GM21367 (cell line): ENCODE measurements around the gene CFAP210.
"Not testable (repeated sequence)": the region's sequence is repeated elsewhere in the genome, so short reads cannot be mapped to it uniquely, and the experiment has no call there.

Source experiments
- ATAC-seq: cut with Tn5 transposase; IDR thresholded peaks from one replicate; pipeline ENCODE4 v1.9.1; 2021; ENCODE audit not compliant: unreplicated experiment

The CFAP210 gene

DNA sequence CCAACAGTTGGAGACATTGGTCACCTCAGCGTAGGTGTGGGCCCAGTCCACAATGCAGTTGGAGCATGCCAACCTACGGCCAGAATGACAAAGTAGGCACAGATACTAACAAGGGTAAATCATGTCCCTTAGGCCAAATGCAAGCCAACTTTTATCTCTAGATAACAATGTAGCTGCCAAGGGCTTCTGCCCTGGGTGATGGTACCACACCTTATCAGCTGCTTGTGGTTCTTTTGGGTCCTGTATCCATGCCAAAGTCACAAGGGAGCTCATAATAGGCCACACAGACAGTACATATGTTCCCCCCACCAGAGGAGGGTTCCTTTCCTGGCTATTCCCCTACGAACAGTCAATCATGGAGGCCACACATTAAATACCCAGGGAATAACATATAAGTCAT lies 19.1 kb upstream of the CFAP210 start:
- no peak for ATAC-seq

DNA sequence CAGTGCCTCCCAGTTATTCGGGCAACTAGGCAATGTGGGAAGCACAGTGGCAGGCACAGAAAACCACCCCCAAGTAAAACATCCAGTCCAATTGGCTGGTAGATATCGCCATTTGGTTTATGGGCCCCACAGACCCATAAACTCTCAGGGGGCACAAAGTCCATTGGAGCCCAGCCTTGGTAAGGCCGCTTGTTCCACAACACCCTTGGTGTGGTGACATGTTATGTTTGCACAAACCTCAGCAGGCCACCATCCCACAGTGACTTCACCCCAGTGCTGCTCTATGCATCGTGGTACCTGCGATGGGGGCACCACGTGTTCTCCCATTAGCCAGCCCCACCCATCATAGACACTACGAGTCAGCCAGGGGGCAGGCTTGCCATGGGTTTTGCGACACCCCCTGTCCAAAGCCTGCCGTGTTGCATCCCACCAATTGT lies 18.6 kb upstream of the CFAP210 start:
- ATAC-seq, result no peak

DNA sequence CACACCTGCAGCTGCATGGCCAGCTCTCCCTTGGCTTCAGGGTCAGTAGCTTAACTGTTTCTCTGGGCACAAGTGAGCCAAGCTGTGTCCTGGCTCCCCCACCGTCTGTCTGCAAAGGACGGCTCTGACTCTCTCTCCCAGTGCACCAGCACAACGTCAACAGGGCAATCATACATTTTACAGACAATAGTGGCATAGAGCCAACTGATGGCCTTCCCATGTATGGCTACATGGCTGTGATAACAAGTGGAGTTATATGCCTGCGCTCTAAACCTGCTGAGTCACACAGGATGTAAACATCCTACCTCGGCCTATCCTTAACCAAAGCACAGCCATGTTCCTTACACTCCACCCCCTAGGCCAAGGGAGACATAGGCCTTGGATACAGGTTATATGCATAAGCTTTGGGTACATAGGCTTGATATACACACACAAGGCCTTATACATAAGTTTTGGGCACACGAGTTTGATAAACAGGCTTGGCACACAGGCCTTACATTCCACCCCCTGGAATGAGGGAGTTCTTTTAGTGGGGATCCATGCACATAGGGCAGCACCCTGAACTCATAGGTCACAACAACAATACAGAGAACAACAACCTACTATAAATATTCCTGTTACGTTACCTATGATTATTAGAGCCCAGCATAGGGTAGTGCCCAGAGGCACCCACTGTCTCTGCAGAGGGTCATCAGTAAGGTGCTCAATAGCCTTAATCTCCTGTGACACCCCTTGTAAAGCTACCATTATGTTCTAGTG lies 17.7 kb upstream of the CFAP210 start:
- ATAC-seq, result no peak

DNA sequence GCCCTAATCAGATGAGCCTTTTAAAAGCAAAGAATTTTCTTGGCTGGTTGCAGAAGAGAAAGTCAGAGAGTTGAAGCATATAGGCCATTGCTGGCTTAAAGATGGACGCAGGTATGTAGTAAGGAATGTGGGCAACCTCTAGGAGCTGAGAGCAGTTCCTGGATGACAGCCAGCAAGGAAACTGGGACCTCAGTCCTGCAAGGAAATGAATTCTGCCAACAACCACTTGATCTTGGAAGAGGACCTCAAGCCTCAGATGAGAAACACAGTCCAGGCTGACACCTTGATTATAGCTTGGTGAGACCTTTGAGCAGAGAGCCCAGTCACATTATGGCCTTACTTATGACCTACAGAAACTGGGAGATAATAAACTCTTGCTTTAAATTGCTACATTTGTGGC lies 15.8 kb upstream of the CFAP210 start:
- no peak for ATAC-seq

DNA sequence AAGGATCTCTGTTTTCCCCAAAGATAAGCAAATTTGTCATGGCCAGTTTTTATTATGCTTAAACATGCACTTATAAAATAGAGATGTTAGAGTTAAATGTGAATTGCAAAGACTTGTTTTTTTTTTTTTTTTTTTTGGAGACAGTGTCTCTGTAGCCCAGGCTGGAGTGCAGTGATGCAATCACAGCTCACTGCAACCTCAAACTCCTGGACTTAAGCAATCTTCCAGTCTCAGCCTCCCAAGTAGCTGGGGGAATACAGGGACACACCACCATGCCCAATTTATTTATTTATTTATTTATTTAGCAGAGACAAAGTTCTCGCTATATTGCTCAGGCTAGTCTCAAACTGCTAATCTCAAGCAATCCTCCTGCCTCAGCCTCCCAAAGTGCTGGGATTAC lies 15.1 kb upstream of the CFAP210 start:
- ATAC-seq, result no peak

DNA sequence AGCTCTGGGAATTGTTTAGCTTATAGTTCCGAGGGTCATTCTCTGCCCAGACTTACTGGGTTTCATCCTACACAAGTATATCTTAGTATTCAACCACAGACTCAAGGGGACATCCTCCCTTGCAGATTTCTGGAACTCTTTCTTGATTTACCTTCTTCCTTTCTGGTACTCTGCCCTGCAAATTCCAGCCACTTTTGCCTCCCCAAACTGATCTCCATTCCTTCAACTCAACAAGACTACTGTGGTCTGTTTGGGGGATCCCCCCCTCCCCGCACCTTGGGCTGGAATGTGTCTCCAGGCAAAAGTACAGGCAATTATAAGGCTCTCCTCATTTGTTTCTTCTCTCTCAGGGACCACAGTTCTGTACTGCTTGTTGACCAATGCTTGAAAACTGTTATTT lies 13.4 kb upstream of the CFAP210 start:
- no peak for ATAC-seq

DNA sequence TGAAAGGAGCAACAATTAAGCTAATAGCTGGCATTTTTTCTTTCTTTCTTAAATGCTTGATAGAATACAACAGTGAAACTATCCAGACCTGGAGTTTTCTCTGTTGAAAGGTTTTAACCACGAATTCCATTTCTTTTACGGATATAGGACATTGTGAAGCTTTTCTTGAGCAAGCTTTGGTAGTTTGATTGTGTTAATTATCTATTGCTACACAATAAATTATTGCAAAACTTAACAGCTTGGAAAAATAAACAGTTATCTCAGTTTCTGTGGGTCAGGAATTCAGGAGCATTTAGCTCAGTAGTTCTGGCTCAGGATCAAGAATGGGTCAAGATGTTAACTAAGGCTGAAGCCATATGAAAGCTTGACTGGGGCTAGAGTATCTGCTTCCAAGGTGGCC lies 11.7 kb upstream of the CFAP210 start:
- ATAC-seq, result no peak

DNA sequence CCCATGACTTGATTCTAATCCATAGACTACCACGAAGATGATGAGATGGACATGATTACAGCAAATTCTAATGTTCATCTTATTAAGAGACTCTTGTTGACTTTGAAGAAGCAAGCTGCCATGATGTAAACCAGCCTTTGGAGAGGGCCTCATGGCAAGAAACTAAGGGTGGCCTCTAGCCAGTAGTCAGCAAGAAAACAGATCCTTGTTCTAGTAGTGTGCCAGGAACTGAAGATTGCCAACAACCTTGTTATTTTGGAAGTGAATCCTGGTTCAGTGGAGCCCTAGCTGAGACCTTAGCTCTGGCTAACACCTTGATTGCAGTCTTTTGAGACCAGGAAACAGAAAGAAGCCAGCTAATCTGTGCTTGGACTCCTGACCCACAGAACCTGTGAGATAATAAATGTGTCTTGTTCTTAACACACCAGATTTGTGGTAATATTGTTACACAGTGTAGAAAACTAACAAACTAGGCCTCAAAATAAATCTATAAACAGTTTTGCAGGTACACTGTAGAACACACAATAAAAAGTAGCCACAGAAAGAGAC lies 10.0 kb upstream of the CFAP210 start:
- no peak for ATAC-seq

DNA sequence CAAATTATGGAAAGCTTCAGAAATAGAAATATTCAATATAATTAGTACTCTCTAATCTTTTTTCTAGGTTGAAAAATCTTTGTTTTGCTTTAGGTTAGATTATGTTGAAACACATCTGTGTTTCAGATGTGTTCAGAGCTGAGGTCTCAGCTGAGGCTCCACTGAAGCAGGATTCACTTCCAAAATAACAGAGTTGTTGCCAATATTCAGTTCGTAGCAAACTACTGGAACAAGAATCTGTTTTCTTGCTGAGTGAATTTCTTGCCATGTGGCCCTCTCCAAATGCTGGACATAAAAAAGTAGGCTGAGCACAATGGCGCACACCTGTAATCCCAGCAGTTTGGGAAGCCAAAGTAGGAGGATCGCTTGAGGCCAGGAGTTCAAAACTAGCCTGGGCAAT lies 8.8 kb upstream of the CFAP210 start:
- ATAC-seq, result no peak

DNA sequence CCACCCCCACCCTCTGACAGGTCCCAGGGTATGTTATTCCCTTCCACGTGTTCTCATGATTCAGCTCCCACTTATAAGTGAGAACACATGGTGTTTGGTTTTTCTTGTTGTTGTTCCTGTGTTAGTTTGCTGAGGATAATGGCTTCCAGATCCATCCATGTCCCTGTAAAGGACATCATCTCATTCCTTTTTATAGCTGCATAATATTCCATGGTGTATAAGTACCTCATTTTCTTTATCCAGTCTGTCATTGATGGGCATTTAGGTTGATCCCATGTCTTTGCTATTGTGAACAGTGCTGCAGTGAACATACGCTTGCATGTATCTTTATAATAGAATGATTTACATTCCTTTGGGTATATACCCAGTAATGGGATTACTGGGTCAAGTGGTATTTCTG lies 5.0 kb upstream of the CFAP210 start:
- ATAC-seq, result not testable (repeated sequence)

DNA sequence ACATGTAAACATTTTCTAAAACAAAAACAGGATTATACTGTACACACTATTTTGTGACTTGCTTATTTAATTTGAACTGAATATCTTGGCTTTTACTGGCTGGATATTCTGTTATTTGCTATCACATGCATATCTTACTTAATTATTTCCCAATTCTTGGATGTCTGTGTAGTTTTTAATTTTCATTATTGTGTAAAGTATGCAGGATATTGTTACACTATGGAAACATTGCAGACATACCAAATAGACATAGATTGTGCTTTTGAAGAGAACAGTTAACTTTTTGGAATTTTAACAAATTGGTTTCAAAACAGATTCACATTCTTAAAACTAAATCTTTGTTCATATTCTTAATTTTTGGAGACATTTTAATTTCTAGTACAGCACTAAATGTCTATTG lies 2.2 kb upstream of the CFAP210 start:
- no peak for ATAC-seq

DNA sequence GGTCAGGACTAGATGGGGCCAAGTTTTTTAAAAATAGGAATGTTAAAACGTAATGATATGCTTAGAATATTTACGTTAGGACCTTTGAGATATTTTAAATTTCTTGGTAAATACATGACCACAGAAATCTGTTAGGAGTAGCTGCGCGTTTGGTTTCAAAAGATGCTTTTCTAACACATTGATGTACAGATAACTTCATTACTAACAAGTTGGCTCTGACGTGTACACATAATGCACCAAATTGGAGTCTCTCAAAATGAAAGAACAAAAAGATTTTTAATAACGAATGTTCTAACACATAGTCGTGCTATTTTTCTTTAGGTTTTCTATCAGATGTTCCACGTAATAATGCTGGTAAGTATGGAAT lies 672 bp upstream of the CFAP210 start:
- no peak for ATAC-seq

DNA sequence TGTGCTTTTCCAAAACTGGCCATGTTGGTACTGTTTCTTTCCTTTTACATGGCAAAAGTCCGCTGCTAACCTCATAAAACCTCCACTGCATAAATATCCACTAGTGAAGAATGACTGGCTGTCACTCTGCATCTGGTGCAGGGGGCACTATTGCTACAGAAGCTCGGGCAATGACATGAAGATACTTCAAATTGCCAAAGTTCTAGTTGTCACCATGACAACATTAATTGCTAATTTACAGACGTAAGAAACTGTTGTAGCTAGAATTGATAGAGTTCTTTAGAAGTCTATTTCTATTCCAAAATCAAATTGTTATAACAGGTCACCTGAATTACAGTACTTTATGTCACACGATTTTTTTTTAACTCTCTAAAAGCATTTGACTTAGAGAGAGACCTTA lies 845 bp downstream of the CFAP210 start:
- ATAC-seq, result no peak

DNA sequence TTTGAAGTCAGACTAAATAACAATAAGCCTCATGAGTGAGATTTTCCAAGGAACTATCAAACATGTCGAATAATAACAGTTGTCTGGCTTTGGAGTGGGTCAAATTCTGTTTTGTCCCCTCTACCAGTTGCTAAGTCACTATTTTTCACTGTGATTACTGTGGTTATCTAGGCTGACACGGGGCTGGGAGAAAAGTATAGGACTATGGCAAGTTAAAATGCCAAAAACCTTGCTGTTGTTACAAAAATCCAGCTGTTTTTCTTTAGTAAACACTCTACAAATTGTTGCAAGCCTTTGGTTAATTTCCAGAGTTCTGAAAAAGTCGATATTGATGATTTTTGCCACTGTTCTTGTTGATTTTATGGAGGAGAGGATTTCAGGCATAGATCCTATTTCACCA lies 1.5 kb downstream of the CFAP210 start:
- ATAC-seq, result no peak

DNA sequence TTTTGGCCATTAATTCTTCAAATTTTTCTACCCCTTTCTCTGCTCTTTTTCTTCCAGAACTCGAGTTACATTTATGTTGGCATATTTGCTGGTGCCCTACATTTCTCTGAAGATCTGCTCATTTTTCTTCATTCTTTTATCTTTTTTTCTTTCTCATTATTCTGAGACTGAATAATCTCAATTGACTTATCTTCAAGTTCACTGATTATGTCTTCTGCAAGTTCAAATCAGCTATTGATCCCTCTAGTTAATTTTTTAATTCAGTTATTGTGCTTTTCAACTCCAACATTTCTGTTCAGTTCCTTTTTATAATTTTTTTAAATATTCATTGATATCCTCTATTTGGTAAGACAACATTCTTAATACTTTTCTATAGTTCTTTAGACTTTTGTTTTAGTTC lies 3.2 kb downstream of the CFAP210 start:
- ATAC-seq, result no peak

DNA sequence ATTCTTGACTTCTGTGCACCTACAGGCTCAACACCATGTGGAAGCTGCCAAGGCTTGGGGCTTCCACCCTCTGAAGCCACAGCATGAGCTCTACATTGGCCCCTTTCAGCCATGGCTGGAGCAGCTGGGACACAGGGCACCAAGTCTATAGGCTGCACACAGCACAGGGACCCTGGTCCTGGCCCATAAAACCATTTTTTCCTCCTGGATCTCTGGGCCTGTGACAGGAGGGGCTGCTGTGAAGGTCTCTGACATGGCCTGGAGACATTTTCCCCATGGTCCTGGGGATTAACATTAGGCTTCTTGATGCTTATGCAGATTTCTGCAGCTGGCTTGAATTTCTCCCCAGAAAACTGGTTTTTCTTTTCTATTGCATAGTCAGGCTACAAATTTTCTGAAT lies 6.3 kb downstream of the CFAP210 start:
- ATAC-seq, result not testable (repeated sequence)

DNA sequence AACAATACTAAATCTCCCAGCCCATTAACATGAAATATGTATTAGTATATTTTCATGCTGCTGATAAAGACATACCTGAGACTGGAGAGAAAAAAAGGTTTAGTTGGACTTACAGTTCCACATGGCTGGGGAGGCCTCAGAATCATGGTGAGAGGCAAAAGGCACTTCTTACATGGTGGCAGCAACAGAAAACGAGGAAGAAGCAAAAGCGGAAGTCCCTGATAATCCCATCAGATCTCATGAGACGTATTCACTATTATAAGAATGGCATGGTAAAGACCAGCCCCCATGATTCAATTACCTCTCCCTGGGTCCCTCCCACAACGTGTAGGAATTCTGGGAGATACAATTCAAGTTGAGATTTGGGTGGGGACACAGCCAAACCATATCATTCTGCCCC lies 7.4 kb downstream of the CFAP210 start:
- not testable (repeated sequence) for ATAC-seq

DNA sequence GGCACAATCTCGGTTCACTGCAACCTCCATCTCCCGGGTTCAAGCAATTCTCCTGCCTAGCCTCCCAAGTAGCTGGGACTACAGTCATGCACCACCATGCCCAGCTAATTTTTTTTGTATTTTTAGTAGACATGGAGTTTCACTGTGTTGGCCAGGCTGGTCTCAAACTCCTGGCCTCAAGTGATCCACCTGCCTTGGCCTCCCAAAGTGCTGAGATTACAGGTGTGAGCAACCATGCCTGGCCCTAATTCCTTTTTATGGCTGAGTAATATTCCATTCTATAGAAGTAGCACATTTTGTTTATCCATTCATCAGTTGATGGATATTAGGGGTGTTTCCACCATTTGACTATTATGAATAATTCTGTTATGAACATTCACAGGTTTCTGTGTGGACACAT lies 9.5 kb downstream of the CFAP210 start:
- ATAC-seq, result not testable (repeated sequence)

DNA sequence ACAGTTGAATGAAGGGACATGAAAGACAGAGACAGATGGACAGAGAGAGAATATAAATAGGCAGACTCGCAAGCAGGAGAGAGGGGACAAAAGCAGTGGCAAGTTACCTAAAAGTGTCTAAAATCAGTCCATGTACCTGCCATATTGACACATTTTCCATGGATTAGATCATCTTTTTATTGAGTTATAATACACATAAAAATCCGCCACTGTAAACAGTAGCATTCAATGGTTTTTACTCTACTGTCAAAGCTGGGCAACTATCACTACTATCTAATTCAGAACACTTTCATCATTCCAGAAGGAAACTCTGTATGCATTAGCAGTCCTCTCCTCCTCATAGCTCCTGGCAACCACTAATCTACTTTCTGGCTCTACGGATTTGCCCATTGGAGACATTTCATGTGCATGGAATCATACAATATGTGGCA lies 10.1 kb downstream of the CFAP210 start:
- no peak for ATAC-seq

DNA sequence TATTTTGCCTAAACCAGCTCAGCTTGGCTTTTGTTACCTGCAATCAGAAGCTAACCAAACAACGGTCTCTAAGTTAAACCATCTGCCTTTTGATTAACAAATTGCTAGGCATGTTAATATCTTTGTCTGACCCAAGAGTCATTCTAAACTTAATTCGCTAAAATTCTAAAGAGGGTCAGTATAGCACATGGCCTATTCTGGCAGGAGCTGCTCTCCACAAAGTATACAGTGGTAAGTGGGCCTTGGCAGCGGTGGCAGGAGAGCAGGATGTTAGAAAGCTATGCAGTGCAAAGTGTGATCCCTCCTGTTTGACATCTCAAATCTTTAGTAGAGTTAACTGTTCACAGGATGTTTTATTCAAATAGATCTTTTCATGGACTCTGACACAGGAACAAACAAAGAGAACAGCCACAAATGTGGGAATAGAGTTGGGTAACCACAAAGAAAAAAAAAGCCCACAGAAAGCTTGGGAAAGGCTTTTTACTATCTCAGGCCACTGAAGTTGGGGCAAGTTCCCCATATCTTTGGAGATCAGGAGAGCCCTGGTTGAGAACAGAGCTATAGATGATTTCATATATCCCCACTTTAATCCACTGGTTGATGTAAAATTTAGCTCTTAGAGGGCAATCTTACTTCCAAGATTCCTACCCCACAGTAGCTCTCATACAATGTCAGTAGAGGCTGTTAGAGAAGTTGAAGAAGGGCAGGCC lies 10.6 kb downstream of the CFAP210 start:
- no peak for ATAC-seq

DNA sequence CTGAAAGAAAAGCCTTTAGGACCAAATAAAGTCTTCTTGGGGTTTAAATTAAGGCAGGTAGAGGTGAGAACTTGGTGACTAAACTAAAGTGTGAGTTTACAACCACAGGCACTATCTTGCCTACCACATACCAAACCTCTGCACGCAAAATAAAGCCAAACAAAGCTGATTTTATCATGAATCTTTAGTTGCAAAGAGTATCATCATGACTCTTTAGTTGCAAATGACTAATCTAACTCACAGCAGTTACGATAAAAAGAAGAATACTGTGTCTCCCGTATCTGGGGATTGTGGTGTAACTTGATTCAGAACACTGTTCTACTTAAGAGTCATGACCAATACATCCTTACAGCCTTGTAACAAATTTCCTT lies 11.2 kb downstream of the CFAP210 start:
- ATAC-seq, result no peak

DNA sequence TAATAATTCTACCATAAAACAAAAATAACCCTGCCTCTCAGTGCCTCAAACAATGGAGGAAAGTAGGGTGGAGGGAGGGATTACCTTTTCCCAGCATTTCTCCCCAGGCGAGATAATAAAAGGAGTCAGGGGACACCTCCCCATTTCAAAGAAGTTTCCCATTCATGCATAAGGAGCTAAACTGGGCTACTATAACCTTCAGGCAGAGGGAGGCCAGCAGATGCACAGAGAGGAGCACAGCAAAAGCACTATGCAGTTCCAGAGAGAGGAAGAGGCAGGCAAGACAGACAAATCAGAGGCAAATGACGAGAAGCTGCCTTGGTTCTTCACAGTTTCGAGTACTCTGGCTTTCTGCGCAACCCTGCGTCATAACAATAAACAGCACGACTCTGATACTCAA lies 17.4 kb downstream of the CFAP210 start:
- no peak for ATAC-seq
